ENCODE measurements around the gene ERCC4.
"Not testable (repeated sequence)": the region's sequence is repeated elsewhere in the genome, so short reads cannot be mapped to it uniquely, and the experiment has no call there.

The ERCC4 gene

GRCh38 chr16:13919683-13920509 lies at the start of gene ERCC4:
Gene ERCC4, plus strand, starts transcription at chr16:13920154. Its CDS starts 12 bp downstream, at chr16:13920166.
- DNase-seq (ENCODE audit: low read depth), result peak; percentile 98

GRCh38 chr16:13873835-13874438 lies 46.0 kb upstream of the ERCC4 start:
- DNase-seq (ENCODE audit: low read depth), result peak; percentile 23

- no peak for DNase-seq (ENCODE audit: low read depth)
These were observed 44.2 kb upstream of the ERCC4 start for GRCh38 chr16:13875614-13876284.

- no peak for DNase-seq (ENCODE audit: low read depth)
These were observed 36.7 kb upstream of the ERCC4 start for GRCh38 chr16:13883276-13883675.

GRCh38 chr16:13883881-13884280 lies 36.1 kb upstream of the ERCC4 start:
- DNase-seq (ENCODE audit: low read depth), result no peak

- DNase-seq (ENCODE audit: low read depth), result no peak
These were observed 34.3 kb upstream of the ERCC4 start for GRCh38 chr16:13885700-13886099.

- DNase-seq (ENCODE audit: low read depth), result no peak
These were observed 33.3 kb upstream of the ERCC4 start for GRCh38 chr16:13886608-13887007.

- not testable (repeated sequence) for DNase-seq (ENCODE audit: low read depth)
These were observed 30.6 kb upstream of the ERCC4 start for GRCh38 chr16:13889323-13889722.

GRCh38 chr16:13892301-13892700 lies 27.7 kb upstream of the ERCC4 start:
- no peak for DNase-seq (ENCODE audit: low read depth)

GRCh38 chr16:13895516-13895915 lies 24.4 kb upstream of the ERCC4 start:
- no peak for DNase-seq (ENCODE audit: low read depth)

GRCh38 chr16:13896543-13897182 lies 23.3 kb upstream of the ERCC4 start:
- peak; percentile 7 for DNase-seq (ENCODE audit: low read depth)

- no peak for DNase-seq (ENCODE audit: low read depth)
These were observed 22.1 kb upstream of the ERCC4 start for GRCh38 chr16:13897806-13898205.

- no peak for DNase-seq (ENCODE audit: low read depth)
These were observed 21.7 kb upstream of the ERCC4 start for GRCh38 chr16:13898233-13898632.

GRCh38 chr16:13902052-13902451 lies 17.9 kb upstream of the ERCC4 start:
- no peak for DNase-seq (ENCODE audit: low read depth)

GRCh38 chr16:13902677-13903076 lies 17.3 kb upstream of the ERCC4 start:
- DNase-seq (ENCODE audit: low read depth), result peak; percentile 32

- DNase-seq (ENCODE audit: low read depth), result no peak
These were observed 15.7 kb upstream of the ERCC4 start for GRCh38 chr16:13904179-13904691.

- peak; percentile 13 for DNase-seq (ENCODE audit: low read depth)
These were observed 15.1 kb upstream of the ERCC4 start for GRCh38 chr16:13904822-13905221.

- DNase-seq (ENCODE audit: low read depth), result no peak
These were observed 13.5 kb upstream of the ERCC4 start for GRCh38 chr16:13906168-13907089.

GRCh38 chr16:13907431-13907830 lies 12.5 kb upstream of the ERCC4 start:
- no peak for DNase-seq (ENCODE audit: low read depth)

- no peak for DNase-seq (ENCODE audit: low read depth)
These were observed 10.9 kb upstream of the ERCC4 start for GRCh38 chr16:13909069-13909468.

- DNase-seq (ENCODE audit: low read depth), result peak; percentile 66
These were observed 10.1 kb upstream of the ERCC4 start for GRCh38 chr16:13909872-13910303.

All from iris pigment epithelial cell (primary cell).